Bone marrow (tissue), 2 donors: ENCODE measurements around the gene ACP2.
A peak's percentile ranks its signal among the peaks of the same experiment; 100 is the strongest.
"Not testable (repeated sequence)": the region's sequence is repeated elsewhere in the genome, so short reads cannot be mapped to it uniquely, and the experiment has no call there.

Experiments
- DNase-seq, 2 donors: peaks; one replicate each; lab custom pipeline; 2025; lab: John Stamatoyannopoulos, UW

ACP2 gene

DNA sequence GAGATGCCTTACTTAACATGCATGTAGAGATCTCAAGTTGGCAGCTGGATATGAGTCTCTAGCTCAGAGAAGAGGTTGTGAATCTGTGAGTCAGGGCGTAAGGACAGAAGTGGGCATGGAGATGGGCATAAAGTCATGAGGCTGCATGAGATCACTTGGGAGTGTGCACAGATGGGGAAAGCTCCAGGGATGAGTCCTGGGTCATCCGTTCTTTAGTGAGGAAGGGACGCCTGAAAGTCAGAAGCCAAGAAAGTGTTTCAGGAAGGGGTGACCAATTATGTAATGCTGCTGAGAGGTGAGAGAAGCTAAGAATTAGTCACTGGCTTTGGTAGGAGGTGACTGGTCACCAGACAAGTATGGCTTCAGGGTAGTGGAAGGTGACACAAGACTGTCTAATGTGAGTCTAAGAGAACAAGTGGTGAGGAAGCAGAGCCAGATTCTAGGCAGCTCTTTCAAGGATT lies 6.7 kb downstream of the ACP2 start:
- DNase-seq = no peak

DNA sequence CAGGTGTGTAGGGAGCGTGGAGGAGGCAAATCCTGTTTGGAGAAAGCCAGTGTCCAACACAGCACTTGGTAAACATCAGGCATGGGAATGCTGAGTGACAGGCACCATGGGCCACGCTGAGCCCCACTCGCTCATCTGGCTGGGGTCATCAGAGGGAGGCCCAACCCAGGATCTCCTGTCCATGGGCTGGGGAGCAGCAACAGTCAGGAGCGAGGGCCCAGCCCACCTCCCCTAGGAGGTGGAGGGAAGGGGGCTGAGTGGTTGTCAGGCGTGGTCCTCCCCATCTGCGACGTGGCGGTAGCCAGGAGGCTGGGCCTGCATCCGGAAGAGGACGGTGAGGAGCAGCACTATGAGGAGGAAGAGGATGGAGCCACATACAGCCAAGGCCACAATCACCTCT lies 8.8 kb downstream of the ACP2 start:
- DNase-seq = no peak

- no peak for DNase-seq
Observed at GRCh38 chr11:47236482-47236881, 12.1 kb downstream of the ACP2 start.

DNA sequence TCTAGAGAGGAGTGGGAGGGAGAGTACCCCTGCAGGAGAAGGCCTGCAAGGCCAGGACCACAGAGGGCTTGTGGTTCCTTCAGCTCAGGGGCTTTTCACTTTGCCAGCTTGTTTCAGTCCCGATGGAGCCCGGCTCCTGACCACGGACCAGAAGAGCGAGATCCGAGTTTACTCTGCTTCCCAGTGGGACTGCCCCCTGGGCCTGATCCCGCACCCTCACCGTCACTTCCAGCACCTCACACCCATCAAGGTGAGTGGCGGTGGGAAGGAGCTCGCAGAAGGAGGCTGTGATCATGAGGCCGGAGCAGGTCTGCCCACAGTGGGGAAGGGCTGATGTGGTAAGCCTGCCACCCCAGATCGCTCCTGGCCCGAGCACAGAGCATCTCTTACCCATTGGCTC lies 13.5 kb downstream of the ACP2 start:
- no peak for DNase-seq

DNA sequence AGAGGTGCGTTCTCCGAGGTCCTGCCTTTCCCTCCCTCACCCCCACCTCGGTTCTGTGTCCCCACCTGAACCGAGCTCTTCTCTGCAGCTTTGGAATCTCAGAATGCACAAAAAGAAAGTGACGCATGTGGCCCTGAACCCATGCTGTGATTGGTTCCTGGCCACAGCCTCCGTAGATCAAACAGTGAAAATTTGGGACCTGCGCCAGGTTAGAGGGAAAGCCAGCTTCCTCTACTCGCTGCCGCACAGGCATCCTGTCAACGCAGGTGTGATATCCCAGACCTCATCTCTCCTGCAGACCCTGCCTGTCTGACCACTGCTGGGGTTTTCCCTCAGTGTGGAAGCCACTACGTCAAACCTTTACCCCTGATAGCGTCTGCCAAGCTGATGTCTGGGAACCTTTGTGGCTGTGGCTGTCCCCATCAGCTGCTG lies 13.9 kb downstream of the ACP2 start:
- no peak for DNase-seq

DNA sequence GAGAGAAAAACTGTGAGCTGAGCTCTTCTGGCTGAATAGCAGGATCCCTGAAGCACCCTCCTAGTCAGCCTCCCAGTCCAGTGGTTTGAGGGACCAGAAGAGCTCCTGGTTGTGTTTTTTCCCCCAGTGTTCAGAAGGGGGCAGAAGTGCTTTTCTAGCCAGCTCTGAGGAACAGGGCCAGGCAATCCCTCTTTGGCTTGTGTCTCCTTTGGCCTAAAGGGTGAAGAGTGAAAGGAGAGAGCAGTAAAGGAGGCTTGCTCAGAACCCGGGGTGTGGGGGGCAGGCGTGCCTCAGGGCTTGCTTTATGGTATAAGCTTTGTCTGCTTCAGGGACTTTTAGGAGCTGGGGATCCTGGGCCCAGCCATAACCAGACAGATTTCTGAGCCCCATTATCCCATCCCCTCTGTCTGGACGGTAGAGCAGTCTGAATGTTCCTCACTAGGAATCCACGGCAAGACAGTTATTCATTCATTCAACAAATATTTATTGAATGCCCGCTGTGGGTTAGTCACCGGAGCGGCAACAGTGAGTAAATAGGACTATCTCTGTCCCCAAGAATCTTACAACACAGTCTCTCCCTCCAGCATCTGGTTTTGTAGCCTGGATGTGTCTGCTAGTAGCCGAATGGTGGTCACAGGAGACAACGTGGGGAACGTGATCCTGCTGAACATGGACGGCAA lies 14.5 kb downstream of the ACP2 start:
- peak in 1 of 2 donors; percentile 14 for DNase-seq

DNA sequence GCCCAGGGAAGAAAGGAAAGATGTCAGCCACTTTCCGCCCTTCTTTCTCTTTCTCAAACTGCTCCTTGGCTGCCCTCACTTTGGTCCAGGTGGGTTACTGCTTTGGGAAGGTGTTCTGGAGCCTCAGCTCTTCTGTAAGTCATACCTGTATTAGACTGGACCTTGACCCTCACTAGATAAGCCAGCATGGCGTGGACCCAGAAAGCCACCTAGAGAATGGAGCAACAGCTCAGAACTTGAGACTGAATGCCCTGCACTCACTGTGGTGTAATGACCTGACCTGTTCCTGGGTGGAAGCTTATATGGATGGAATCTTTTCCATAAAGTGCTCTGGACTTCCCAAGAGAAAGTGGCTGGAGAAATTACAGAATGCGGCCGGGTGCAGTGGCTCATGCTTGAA lies 15.6 kb downstream of the ACP2 start:
- DNase-seq = no peak

DNA sequence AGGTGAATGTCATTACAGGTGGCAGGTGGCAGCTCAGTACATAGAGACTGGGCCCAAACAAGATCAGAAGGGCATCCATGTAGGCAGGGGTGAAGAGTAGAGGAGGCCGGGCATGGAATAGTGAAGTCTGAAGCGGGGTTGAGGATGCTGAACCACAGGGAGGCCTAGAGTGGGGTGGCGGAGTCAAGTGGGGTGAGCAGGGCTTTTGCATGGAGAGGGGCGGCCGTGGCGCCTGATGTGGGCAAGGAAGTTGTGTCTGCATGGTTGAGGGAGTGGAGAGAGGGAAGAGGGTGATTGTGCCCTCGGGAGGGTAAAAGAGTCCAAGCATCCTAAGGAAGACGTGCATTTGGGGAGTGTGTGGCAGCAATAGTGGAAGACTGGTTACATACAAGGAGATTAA lies 19.5 kb downstream of the ACP2 start:
- DNase-seq = no peak

DNA sequence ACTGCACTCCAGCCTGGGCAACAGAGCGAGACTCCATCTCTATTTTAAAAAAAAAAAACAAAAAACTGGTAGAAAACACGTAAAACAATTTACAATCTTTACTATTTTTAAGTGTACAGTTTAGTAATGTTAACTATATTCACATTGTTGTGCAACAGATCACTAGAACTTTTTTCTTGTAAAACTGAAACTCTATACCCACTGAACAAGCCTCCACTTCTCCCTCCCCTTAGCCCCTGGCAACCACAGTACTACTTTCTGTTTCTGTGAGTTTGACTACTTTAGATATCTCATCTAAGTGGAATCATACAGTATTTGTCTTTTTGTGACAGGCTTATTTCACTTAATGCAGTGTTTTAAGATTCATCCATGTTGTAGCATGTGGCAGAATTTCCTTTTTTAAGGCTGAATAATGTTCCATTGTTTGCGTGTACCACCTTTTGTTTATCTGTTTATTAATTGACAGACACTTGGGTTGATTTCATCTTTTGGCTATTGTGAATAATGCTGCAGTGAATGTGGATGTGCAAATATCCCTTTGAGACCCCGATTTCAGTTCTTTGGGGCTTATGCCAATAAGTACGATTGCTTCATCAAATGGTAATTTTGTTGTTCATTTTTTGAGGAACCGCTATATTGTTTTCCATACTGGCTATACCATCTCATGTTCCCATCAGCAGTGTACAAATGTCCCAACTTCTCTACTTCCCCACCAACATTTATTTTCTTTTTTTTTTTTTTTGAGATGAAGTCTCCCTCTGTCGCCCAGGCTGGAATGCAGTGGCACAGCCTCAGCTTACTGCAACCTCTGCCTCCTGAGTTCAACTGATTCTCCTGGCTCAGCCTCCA lies 22.8 kb downstream of the ACP2 start:
- peak in 1 of 2 donors; percentile 30 for DNase-seq

- no peak for DNase-seq
Observed at GRCh38 chr11:47222696-47223095, 25.9 kb downstream of the ACP2 start.

DNA sequence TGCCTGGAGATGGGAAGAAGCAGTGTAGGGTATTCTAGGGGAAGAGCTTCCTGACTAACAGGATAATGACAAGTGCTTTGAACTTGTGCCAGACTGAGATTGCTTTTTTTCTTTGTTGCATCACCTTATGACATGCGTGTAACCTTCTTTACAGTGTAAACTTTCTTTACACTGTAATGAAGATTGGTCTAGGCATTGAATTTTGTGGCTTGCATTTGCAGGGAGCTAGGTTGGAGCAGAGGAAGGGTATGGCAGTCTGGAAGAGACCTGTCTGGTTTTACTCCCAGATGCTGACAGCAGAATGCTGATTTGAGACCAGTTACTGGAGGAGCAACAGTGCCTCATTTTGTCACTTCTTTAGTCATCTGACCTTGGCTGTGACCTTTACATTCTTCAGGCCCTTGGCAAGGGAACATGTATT lies 28.2 kb downstream of the ACP2 start:
- DNase-seq = no peak

DNA sequence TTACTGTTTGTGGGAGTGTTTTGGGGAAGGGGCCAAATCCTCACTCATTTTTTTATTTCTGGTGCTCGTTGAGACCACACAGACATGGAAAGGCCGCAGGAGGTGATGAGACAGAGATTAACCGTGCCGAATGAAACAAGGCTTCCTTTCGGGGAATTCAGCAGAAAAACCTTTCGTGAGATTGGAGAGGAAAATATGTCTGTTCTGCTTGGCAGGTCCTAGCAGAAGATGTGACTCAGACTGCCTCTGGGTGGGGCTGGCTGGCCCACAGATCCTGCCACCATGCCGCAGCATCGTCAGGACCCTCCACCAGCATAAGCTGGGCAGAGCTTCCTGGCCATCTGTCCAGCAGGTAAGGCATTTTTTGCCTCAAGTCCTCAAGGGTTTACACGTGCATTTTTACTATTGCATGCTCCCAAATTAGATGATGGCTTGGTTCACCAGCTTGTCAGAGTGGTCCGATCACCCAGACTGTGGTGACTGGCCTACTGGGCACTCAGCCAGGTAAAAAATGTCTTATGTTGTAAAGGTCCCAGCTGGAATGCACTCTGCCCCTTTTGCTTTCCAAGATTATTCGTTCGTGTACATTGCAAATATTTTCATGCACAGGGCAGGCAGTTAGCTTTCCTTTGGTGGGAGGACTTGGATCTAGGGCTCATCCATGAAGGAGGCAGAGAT lies 32.4 kb downstream of the ACP2 start:
- DNase-seq = peak; percentile 20 to 74

DNA sequence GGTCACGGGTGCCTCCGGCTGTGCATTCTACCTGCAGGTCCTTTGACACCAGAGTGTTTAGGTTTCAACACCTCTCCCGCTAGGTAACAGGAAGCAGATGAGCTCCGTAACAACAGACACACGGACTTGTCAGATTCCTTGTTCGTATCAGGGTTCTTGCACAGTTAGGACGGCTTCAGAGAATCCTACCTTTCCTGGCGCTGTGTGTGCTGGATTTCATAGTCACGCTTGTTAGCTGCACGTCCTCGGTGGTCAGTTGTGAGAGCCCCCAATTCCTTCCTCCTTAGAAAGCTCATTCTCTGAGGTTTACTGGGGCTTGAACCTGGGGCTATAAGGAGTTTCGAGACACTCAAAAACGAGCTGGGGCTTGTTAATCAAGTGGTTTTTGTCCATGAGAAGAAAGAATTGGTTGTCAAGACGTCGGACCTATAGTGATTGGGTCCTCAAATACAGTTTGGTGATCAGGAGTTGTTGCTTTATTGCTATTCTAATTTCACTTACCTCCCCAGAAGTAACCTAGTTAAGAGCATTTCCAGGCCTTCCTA lies 33.2 kb downstream of the ACP2 start:
- no peak for DNase-seq

DNA sequence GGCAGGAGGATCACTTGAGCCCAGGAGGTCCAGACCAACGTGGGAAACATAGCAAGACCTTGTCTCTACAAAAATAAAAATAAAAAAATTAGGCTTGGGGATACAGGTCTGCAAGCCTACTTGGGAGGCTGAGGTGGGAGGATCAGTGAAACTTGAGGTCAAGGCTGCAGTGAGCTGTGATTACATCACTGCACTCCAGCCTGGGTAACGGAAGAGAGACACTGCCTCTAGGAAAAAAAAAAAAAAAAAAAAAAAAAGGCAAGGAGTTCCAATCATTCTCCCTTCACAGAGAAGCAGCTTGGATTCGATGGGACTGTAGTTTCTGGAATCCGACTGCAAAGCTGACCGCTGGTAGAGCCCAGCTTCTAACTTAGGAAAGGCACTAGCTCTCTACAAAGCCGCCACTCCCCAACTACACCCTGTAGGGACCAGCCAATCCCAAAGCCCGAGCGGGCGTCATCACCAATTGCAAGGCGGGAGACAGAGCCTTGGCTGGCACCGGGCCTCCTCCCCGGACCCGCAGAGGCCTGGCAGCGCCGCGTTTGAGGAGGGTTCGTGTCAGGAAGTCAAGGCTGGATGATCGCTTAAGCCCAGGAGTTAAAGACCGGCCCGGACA lies 34.6 kb downstream of the ACP2 start:
- DNase-seq = peak; percentile 69 to 82

- DNase-seq = no peak
Observed at GRCh38 chr11:47212938-47213337, 35.7 kb downstream of the ACP2 start.

- DNase-seq = no peak
Observed at GRCh38 chr11:47208628-47209027, 40.0 kb downstream of the ACP2 start.

- not testable (repeated sequence) for DNase-seq
Observed at GRCh38 chr11:47208008-47208552, 40.5 kb downstream of the ACP2 start.

DNA sequence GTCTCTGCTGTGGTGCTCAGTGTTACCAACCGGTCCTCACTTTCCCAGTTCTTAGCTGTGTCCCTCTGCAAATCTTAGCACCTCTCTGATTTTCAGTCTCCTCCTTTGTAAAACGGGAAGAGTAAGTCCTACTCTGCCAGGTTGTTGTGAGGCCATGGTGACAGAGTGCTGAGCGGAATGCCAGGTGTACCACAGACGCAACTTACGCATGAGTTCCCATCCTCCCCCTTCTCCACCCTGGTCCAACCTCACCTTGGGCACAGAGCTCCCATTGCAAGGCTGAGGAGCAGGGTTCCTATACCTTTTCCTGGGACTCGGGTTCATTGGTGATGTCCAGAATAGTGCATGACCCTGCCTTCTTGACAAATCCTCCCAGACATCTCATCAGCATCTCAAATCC lies 41.2 kb downstream of the ACP2 start:
- DNase-seq = no peak

- not testable (repeated sequence) for DNase-seq
Observed at GRCh38 chr11:47206577-47206976, 42.0 kb downstream of the ACP2 start.

GRCh38 chr11:47204637-47204989 lies 44.0 kb downstream of the ACP2 start:
- DNase-seq = no peak

GRCh38 chr11:47202576-47202975 lies 46.0 kb downstream of the ACP2 start:
- DNase-seq = no peak

DNA sequence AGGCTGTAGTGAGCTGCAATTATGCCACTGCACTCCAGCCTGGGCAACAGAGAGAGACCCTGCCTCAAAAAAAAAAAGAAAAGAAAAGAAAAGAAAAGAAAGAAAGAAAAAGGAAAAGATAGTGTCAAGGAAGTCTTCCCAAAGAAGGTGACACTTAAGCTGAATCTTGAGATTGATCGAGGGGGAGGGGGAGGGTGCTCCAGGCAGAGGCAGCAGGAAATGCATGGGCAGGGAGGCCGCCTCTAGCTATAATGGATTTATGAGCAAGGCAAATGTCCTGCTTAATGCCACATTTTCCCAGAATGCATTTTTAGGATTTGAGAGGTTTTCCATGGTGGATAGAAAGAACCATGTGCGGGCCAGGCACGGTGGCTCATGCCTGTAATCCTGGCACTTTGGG lies 47.6 kb downstream of the ACP2 start:
- no peak for DNase-seq
